ENCODE results near the gene CLINT1.
A peak's percentile ranks its signal among the peaks of the same experiment; 100 is the strongest.

The CLINT1 gene

GRCh38 chr5:157858527-157859226, at the start of gene CLINT1:
Gene CLINT1 (minus strand): TSS chr5:157859145. CDS start chr5:157858970, 175 bp downstream.
- TF ChIP-seq YY1 (IDR thresholded peaks at IDR 0.05; ENCODE audit: low read depth): peak; percentile 74
- TF ChIP-seq CEBPB (IDR thresholded peaks at IDR 0.05): no peak
- TF ChIP-seq ZBTB7A (IDR thresholded peaks at IDR 0.05; ENCODE audit: low read depth): peak; percentile 68; the same call in 1 of the 2 replicates
- TF ChIP-seq, protein P1, sequence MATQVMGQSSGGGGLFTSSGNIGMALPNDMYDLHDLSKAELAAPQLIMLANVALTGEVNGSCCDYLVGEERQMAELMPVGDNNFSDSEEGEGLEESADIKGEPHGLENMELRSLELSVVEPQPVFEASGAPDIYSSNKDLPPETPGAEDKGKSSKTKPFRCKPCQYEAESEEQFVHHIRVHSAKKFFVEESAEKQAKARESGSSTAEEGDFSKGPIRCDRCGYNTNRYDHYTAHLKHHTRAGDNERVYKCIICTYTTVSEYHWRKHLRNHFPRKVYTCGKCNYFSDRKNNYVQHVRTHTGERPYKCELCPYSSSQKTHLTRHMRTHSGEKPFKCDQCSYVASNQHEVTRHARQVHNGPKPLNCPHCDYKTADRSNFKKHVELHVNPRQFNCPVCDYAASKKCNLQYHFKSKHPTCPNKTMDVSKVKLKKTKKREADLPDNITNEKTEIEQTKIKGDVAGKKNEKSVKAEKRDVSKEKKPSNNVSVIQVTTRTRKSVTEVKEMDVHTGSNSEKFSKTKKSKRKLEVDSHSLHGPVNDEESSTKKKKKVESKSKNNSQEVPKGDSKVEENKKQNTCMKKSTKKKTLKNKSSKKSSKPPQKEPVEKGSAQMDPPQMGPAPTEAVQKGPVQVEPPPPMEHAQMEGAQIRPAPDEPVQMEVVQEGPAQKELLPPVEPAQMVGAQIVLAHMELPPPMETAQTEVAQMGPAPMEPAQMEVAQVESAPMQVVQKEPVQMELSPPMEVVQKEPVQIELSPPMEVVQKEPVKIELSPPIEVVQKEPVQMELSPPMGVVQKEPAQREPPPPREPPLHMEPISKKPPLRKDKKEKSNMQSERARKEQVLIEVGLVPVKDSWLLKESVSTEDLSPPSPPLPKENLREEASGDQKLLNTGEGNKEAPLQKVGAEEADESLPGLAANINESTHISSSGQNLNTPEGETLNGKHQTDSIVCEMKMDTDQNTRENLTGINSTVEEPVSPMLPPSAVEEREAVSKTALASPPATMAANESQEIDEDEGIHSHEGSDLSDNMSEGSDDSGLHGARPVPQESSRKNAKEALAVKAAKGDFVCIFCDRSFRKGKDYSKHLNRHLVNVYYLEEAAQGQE (IDR thresholded peaks at IDR 0.05; ENCODE audit: low read depth): no peak
- TF ChIP-seq TEAD4 (IDR thresholded peaks at IDR 0.05): no peak
- TF ChIP-seq, protein P2, sequence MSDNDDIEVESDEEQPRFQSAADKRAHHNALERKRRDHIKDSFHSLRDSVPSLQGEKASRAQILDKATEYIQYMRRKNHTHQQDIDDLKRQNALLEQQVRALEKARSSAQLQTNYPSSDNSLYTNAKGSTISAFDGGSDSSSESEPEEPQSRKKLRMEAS (IDR thresholded peaks at IDR 0.05): no peak; the same call in none of the 2 replicates
- peak; percentile 2; the same call in 1 of the 2 replicates for TF ChIP-seq USF1 (IDR thresholded peaks at IDR 0.05)
- TF ChIP-seq EGR1 (IDR thresholded peaks at IDR 0.05): no peak
- TF ChIP-seq EP300 (IDR thresholded peaks at IDR 0.05; ENCODE audit: borderline replicate concordance): peak; percentile 19; the same call in 1 of the 2 replicates
- TF ChIP-seq CREB1 (IDR thresholded peaks at IDR 0.05; ENCODE audit: low read depth): peak; percentile 85
- TF ChIP-seq FOXM1 (IDR thresholded peaks at IDR 0.05; ENCODE audit: borderline replicate concordance, low read depth): peak; percentile 35; the same call in 1 of the 2 replicates
- TF ChIP-seq RAD21 (IDR thresholded peaks at IDR 0.05; ENCODE audit: low read depth): no peak
- TF ChIP-seq NFIC (IDR thresholded peaks at IDR 0.05): no peak
- peak; percentile 84; the same call in 1 of the 2 replicates for TF ChIP-seq TAF1 (IDR thresholded peaks at IDR 0.05; ENCODE audit: low read depth)
- TF ChIP-seq TCF12 (IDR thresholded peaks at IDR 0.05; ENCODE audit: low read depth): no peak; the same call in 1 of the 2 replicates

- TF ChIP-seq, protein P2 (IDR thresholded peaks at IDR 0.05): no peak
- TF ChIP-seq RAD21 (IDR thresholded peaks at IDR 0.05; ENCODE audit: low read depth) (no peak), ZBTB7A (IDR thresholded peaks at IDR 0.05; ENCODE audit: low read depth) (no peak), TEAD4 (IDR thresholded peaks at IDR 0.05) (no peak), YY1 (IDR thresholded peaks at IDR 0.05; ENCODE audit: low read depth) (no peak), EGR1 (IDR thresholded peaks at IDR 0.05) (no peak), TCF12 (IDR thresholded peaks at IDR 0.05; ENCODE audit: low read depth) (no peak), NFIC (IDR thresholded peaks at IDR 0.05) (no peak), EP300 (IDR thresholded peaks at IDR 0.05; ENCODE audit: borderline replicate concordance) (no peak), USF1 (IDR thresholded peaks at IDR 0.05) (no peak), CEBPB (IDR thresholded peaks at IDR 0.05) (no peak), TAF1 (IDR thresholded peaks at IDR 0.05; ENCODE audit: low read depth) (no peak)
- TF ChIP-seq, protein P1 (IDR thresholded peaks at IDR 0.05; ENCODE audit: low read depth): no peak
These were observed 49.5 kb upstream of the CLINT1 start for GRCh38 chr5:157908459-157908858.

DNA sequence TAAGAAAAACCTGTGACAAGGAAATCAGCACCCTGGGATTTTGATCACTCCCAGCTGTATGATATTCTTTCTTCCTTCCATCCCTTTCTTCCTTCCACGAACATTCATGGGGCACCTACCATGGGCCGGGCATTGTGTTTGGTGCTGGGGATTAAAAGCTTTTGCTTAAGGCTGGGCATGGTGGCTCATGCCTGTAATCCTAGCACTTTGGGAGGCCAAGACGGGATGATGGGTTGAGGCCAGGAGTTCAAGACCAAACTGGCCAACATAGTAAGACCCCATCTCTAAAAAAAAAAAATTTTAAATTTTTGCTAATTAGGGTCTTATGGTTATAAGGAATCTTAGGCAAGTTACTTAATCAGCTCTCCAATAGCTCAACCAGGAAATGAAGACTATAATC, 48.5 kb upstream of the CLINT1 start:
- TF ChIP-seq TCF12 (IDR thresholded peaks at IDR 0.05; ENCODE audit: low read depth): no peak
- TF ChIP-seq, protein P1 (IDR thresholded peaks at IDR 0.05; ENCODE audit: low read depth): no peak
- no peak for TF ChIP-seq FOXM1 (IDR thresholded peaks at IDR 0.05; ENCODE audit: borderline replicate concordance, low read depth)
- no peak for TF ChIP-seq EGR1 (IDR thresholded peaks at IDR 0.05)
- no peak for TF ChIP-seq TEAD4 (IDR thresholded peaks at IDR 0.05)

DNA sequence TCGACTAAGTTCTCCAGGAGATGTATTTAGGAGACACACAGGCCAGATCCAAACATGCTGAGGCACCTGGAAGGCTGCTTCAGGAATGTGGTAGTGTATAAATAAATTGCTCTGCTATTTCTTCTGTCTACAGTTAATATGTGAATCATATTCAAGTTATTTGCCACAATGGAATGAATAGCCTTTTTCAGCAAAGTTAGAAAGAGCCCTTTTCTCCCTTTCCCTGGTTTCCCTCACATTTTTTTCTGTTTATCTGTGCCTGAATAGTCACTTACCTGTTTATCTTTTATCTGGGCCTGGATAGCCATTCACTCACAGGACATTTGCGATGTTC, 44.1 kb upstream of the CLINT1 start:
- TF ChIP-seq TAF1 (IDR thresholded peaks at IDR 0.05; ENCODE audit: low read depth) (no peak), CREB1 (IDR thresholded peaks at IDR 0.05; ENCODE audit: low read depth) (no peak), ZBTB7A (IDR thresholded peaks at IDR 0.05; ENCODE audit: low read depth) (no peak), NFIC (IDR thresholded peaks at IDR 0.05) (no peak), USF1 (IDR thresholded peaks at IDR 0.05) (no peak), CEBPB (IDR thresholded peaks at IDR 0.05) (no peak), FOXM1 (IDR thresholded peaks at IDR 0.05; ENCODE audit: borderline replicate concordance, low read depth) (no peak), RAD21 (IDR thresholded peaks at IDR 0.05; ENCODE audit: low read depth) (no peak), EP300 (IDR thresholded peaks at IDR 0.05; ENCODE audit: borderline replicate concordance) (no peak), YY1 (IDR thresholded peaks at IDR 0.05; ENCODE audit: low read depth) (no peak), EGR1 (IDR thresholded peaks at IDR 0.05) (no peak), TCF12 (IDR thresholded peaks at IDR 0.05; ENCODE audit: low read depth) (no peak), TEAD4 (IDR thresholded peaks at IDR 0.05) (no peak)
- TF ChIP-seq, protein P2 (IDR thresholded peaks at IDR 0.05): no peak
- TF ChIP-seq, protein P1 (IDR thresholded peaks at IDR 0.05; ENCODE audit: low read depth): no peak
